Spleen (tissue), 7 donors: ENCODE data around the gene U2AF2.
A peak's percentile ranks its signal among the peaks of the same experiment; 100 is the strongest.

ENCODE experiments used
- POLR2A ChIP-seq, 3 donors: fragments of 450-650 bp; IDR thresholded peaks; one replicate each; pipeline ENCODE4 v1.5.1; 2017; ENCODE audit warnings: antibody characterized with exemption in 3 of 3, mild to moderate bottlenecking in 1 of 3
- POLR2AphosphoS5 ChIP-seq, 3 donors: sonication (generic); formaldehyde crosslinking; IDR thresholded peaks; one replicate each; pipeline ENCODE4 v1.5.1; 2017; ENCODE audit warnings: antibody characterized with exemption in 3 of 3
- TF ChIP-seq, protein P1 (sequence below), 11 experiments: fragments of 200-600 bp in 7 of 11; fragments of 450-650 bp in 4 of 11; sonication (generic) in 4 of 11; IDR thresholded peaks in 8 of 11; conservative IDR thresholded peaks in 3 of 11; 1 replicate in 7 of 11; 2 replicates in 4 of 11; pipeline versions ENCODE4 v1.4.0 to v1.8.0; 2016 to 2021; ENCODE audit warnings: antibody characterized with exemption in 11 of 11, inconsistent platforms in 4 of 11, mild to moderate bottlenecking in 1 of 11
- donor health status: DM: no; HTN: no; CAD: no; lungs with moderate emphysema.
- donor health status: DM: no; HTN: no; CAD: no.
- donor health status: DM: no; HTN: no; CAD: no.

DNA sequence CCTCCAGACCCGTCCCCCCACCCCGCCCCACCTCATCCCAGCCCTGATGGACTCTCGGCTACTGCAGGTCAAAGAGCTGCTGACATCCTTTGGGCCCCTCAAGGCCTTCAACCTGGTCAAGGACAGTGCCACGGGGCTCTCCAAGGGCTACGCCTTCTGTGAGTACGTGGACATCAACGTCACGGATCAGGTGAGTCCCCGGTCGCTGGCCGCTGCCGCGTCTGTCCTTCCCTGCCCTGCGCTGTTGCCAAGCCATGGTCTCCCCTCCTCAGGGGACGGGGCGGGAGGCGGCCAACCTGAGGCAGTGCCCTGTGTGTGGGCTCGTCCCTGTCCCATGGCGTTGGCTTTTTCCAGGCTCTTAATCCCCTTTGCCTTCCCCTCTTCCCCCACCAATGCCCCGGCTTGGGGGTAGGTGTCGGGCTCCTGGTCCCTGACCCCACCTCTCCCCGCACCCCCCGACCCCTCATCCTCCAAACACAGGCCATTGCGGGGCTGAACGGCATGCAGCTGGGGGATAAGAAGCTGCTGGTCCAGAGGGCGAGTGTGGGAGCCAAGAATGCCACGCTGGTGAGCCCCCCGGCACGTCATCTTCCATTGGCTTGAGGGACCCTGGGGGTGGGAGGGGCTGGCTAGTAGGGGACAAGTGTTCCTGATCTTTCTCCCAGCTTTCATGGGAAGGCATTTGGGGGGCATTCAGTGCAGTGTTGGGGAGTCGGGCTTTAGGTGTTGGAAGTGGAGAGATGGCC, 13.9 kb downstream of the U2AF2 start:
- TF ChIP-seq, protein P1, sequence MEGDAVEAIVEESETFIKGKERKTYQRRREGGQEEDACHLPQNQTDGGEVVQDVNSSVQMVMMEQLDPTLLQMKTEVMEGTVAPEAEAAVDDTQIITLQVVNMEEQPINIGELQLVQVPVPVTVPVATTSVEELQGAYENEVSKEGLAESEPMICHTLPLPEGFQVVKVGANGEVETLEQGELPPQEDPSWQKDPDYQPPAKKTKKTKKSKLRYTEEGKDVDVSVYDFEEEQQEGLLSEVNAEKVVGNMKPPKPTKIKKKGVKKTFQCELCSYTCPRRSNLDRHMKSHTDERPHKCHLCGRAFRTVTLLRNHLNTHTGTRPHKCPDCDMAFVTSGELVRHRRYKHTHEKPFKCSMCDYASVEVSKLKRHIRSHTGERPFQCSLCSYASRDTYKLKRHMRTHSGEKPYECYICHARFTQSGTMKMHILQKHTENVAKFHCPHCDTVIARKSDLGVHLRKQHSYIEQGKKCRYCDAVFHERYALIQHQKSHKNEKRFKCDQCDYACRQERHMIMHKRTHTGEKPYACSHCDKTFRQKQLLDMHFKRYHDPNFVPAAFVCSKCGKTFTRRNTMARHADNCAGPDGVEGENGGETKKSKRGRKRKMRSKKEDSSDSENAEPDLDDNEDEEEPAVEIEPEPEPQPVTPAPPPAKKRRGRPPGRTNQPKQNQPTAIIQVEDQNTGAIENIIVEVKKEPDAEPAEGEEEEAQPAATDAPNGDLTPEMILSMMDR (IDR thresholded peaks at IDR 0.05 in 8 of 11, conservative IDR thresholded peaks at IDR 0.05 in 3 of 11), result no peak
- TF ChIP-seq POLR2AphosphoS5 (IDR thresholded peaks at IDR 0.05) (peak in 1 of 3 donors; percentile 70), POLR2A (IDR thresholded peaks at IDR 0.05) (no peak)
